ENCODE results near the gene GLT1D1.
"Not testable (repeated sequence)": the region's sequence is repeated elsewhere in the genome, so short reads cannot be mapped to it uniquely, and the experiment has no call there.

GLT1D1 gene

DNA sequence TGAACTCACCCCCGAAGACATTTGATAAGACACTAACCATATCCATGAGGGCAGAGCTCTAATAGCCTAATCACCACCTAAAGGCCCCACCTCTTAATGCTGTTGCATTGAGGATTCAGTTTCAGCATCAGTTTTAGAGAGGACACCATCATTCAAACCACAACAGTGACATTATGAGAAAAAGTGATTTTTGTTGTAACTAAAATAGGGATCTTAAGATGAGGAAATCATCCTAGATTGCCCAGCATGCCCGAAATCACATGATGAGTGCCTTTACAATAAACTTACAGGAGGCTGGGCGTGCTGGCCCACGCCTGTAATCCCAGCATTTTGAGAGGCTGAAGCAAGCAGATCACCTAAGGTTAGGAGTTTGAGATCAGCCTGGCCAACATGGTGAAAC lies 9.7 kb upstream of the GLT1D1 start:
- DNase-seq: no peak
- no peaks in the 10 kb centered on the region for H3K36me3 ChIP-seq (ENCODE audit: insufficient read depth, low read length)

DNA sequence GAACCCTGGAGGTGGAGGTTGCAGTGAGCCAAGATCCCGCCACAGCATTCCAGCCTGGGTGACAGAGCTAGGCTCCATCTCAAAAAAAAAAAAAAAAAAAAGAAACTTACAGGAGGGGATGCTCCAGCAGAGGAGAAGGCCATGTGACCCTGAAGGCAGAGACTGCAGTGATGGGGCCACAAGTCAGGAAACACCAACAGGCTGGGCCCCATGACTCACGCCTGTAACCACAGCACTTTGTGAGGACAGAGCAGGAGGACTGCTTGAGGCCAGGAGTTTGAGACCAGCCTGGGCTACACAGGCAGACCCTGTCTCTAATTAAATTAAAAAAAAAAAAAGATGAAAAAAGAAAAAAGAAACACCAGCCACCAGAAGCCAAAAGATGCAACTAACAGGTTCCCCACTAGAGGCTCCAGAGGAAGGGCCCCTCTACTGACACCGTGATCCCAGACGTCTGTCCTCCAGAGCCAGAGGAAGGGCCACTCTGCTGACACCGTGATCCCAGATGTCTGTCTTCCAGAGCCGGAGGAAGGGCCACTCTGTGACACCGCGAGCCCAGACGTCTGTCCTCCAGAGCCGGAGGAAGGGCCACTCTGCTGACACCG lies 9.1 kb upstream of the GLT1D1 start:
- Histone ChIP-seq H3K27ac (ENCODE audit: low read length) (no peak overlapping the region), H3K9me3 (ENCODE audit: insufficient read depth, low read length, severe bottlenecking) (no peaks in the 10 kb centered on the region), H3K9ac (ENCODE audit: low read depth, low read length) (no peak overlapping the region), H3K79me2 (ENCODE audit: insufficient read depth, low read length) (no peaks in the 10 kb centered on the region), H2AFZ (ENCODE audit: low read depth, low read length) (no peak overlapping the region), H3K4me2 (ENCODE audit: insufficient read depth, low read length) (no peak overlapping the region), H4K20me1 (ENCODE audit: insufficient read depth, low read length) (no peaks in the 10 kb centered on the region), H3K4me1 (ENCODE audit: insufficient read depth, low read length) (peaks cover 20% of the 10 kb centered on the region), H3K36me3 (ENCODE audit: insufficient read depth, low read length) (no peaks in the 10 kb centered on the region), H3K4me3 (ENCODE audit: low read depth in 1 of 2, low read length in 2 of 2) (no peak overlapping the region), H3K27me3 (ENCODE audit: insufficient read depth, low read length, poor library complexity) (no peaks in the 10 kb centered on the region)
- DNase-seq (peak; percentile 35), ATAC-seq (ENCODE audit: insufficient read depth, low read depth) (peak; percentile 74)
- peak; percentile 42 for TF ChIP-seq CTCF (IDR thresholded peaks at IDR 0.05; ENCODE audit: borderline replicate concordance, extremely low read depth, low read length, poor library complexity, severe bottlenecking)
- no peak for TF ChIP-seq EZH2 (IDR thresholded peaks at IDR 0.05; ENCODE audit: borderline replicate concordance, low read depth, low read length, severe bottlenecking)

More for the DNA sequence above, 9.7 kb upstream of the GLT1D1 start:
- H3K9ac ChIP-seq (ENCODE audit: low read depth, low read length): no peak overlapping the region
- H3K4me3 ChIP-seq (ENCODE audit: low read depth in 1 of 2, low read length in 2 of 2): no peak overlapping the region
- H3K27me3 ChIP-seq (ENCODE audit: insufficient read depth, low read length, poor library complexity): no peaks in the 10 kb centered on the region
- no peaks in the 10 kb centered on the region for H3K9me3 ChIP-seq (ENCODE audit: insufficient read depth, low read length, severe bottlenecking)
- H3K79me2 ChIP-seq (ENCODE audit: insufficient read depth, low read length): no peaks in the 10 kb centered on the region
- peaks cover 20% of the 10 kb centered on the region for H3K4me1 ChIP-seq (ENCODE audit: insufficient read depth, low read length)
- no peak overlapping the region for H3K27ac ChIP-seq (ENCODE audit: low read length)
- H4K20me1 ChIP-seq (ENCODE audit: insufficient read depth, low read length): no peaks in the 10 kb centered on the region
- no peak for TF ChIP-seq EZH2 (IDR thresholded peaks at IDR 0.05; ENCODE audit: borderline replicate concordance, low read depth, low read length, severe bottlenecking)
- no peak for ATAC-seq (ENCODE audit: insufficient read depth, low read depth)
- no peak overlapping the region for H3K4me2 ChIP-seq (ENCODE audit: insufficient read depth, low read length)
- H2AFZ ChIP-seq (ENCODE audit: low read depth, low read length): no peak overlapping the region

DNA sequence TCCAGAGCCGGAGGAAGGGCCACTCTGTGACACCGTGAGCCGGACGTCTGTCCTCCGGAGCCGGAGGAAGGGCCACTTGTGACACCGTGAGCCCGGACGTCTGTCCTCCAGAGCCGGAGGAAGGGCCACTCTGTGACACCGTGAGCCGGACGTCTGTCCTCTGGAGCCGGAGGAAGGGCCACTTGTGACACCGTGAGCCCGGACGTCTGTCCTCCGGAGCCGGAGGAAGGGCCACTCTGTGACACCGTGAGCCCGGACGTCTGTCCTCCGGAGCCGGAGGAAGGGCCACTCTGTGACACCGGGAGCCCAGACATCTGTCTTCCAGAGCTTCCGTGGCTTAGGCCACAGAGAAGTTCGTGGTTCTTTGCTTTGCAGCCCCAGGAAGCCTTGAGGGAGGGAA lies 6.6 kb upstream of the GLT1D1 start:
- H4K20me1 ChIP-seq (ENCODE audit: insufficient read depth, low read length); H3K4me1 ChIP-seq (ENCODE audit: insufficient read depth, low read length); DNase-seq; ATAC-seq (ENCODE audit: insufficient read depth, low read depth); H3K36me3 ChIP-seq (ENCODE audit: insufficient read depth, low read length); H3K27ac ChIP-seq (ENCODE audit: low read length); H3K4me2 ChIP-seq (ENCODE audit: insufficient read depth, low read length); H2AFZ ChIP-seq (ENCODE audit: low read depth, low read length); H3K27me3 ChIP-seq (ENCODE audit: insufficient read depth, low read length, poor library complexity); H3K4me3 ChIP-seq (ENCODE audit: low read depth in 1 of 2, low read length in 2 of 2); H3K9me3 ChIP-seq (ENCODE audit: insufficient read depth, low read length, severe bottlenecking); H3K9ac ChIP-seq (ENCODE audit: low read depth, low read length); H3K79me2 ChIP-seq (ENCODE audit: insufficient read depth, low read length): not testable (repeated sequence)

DNA sequence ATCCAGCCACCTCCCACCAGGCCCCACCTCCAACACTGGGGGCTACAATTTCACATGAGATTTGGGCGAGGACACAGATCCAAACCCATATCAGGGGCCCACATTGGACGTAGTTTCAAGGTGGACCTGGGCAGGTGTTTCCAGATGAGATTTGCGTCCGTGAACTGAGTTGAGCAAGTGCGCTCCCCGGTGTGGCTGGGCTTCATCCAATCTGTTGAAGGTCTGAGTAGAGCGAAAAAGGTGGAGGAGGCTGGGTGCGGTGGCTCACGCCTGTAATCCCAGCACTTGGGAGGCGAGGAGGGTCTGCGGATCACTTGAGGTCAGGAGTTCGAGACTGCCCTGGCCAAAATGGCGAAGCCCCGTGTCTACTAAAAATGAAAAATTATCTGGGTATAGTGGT lies 4.9 kb upstream of the GLT1D1 start:
- Histone ChIP-seq H3K79me2 (ENCODE audit: insufficient read depth, low read length) (no peaks in the 10 kb centered on the region), H3K4me3 (ENCODE audit: low read depth in 1 of 2, low read length in 2 of 2) (no peak overlapping the region), H3K4me2 (ENCODE audit: insufficient read depth, low read length) (no peak overlapping the region), H3K27ac (ENCODE audit: low read length) (no peak overlapping the region), H3K4me1 (ENCODE audit: insufficient read depth, low read length) (no peaks in the 10 kb centered on the region), H3K9me3 (ENCODE audit: insufficient read depth, low read length, severe bottlenecking) (no peaks in the 10 kb centered on the region), H2AFZ (ENCODE audit: low read depth, low read length) (no peak overlapping the region), H4K20me1 (ENCODE audit: insufficient read depth, low read length) (no peaks in the 10 kb centered on the region), H3K36me3 (ENCODE audit: insufficient read depth, low read length) (no peaks in the 10 kb centered on the region), H3K27me3 (ENCODE audit: insufficient read depth, low read length, poor library complexity) (no peaks in the 10 kb centered on the region), H3K9ac (ENCODE audit: low read depth, low read length) (no peak overlapping the region)
- no peak for DNase-seq
- no peak for ATAC-seq (ENCODE audit: insufficient read depth, low read depth)
- TF ChIP-seq CTCF (IDR thresholded peaks at IDR 0.05; ENCODE audit: borderline replicate concordance, extremely low read depth, low read length, poor library complexity, severe bottlenecking) (no peak), EZH2 (IDR thresholded peaks at IDR 0.05; ENCODE audit: borderline replicate concordance, low read depth, low read length, severe bottlenecking) (no peak)

DNA sequence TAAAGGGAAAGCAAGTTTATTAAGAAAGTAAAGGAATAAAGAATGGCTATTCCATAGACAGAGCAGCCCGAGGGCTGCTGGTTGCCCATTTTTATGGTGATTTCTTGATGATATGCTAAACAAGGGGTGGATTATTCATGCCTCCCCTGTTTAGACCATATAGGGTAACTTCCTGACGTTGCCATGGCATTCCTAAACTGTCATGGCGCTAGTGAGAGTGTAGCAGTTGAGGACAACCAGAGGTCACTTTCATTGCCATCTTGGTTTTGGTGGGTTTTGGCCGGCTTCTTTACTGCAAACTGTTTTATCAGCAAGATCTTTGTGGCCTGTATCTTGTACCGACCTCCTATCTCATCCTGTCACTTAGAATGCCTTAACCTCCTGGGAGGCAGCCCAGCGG lies 3.5 kb upstream of the GLT1D1 start:
- not testable (repeated sequence) for H3K9ac ChIP-seq (ENCODE audit: low read depth, low read length); H2AFZ ChIP-seq (ENCODE audit: low read depth, low read length); H3K4me1 ChIP-seq (ENCODE audit: insufficient read depth, low read length); H4K20me1 ChIP-seq (ENCODE audit: insufficient read depth, low read length); H3K4me2 ChIP-seq (ENCODE audit: insufficient read depth, low read length); DNase-seq; H3K27me3 ChIP-seq (ENCODE audit: insufficient read depth, low read length, poor library complexity); H3K27ac ChIP-seq (ENCODE audit: low read length); H3K36me3 ChIP-seq (ENCODE audit: insufficient read depth, low read length); H3K9me3 ChIP-seq (ENCODE audit: insufficient read depth, low read length, severe bottlenecking); H3K4me3 ChIP-seq (ENCODE audit: low read depth in 1 of 2, low read length in 2 of 2); ATAC-seq (ENCODE audit: insufficient read depth, low read depth); H3K79me2 ChIP-seq (ENCODE audit: insufficient read depth, low read length)

All from DND-41 (cell line).